Effector memory CD8-positive, alpha-beta T cell (primary cell): ENCODE data around the gene HP1BP3.

Source experiments
- ATAC-seq: fragments of 150-1000 bp; cut with Tn5 transposase; replicated peaks from 2 replicates; pipeline ENCODE4 v1.10.0; 2021; ENCODE audit warnings: mild to moderate bottlenecking, moderate library complexity
- DNase-seq, 3 experiments: peaks; one replicate each; pipeline ENCODE4 v3.0.0; 2021
- H3K27ac Mint-ChIP-seq, 2 donors: one replicate each; pipeline ENCODE4 v1.8.0; 2022; ENCODE audit warnings: mild to moderate bottlenecking in 2 of 2, mixed read lengths in 2 of 2, moderate library complexity in 2 of 2
- H3K27me3 Mint-ChIP-seq, 2 donors: one replicate each; pipeline ENCODE4 v1.8.0; 2022; ENCODE audit warnings: mixed read lengths in 2 of 2
- H3K36me3 Mint-ChIP-seq: one replicate; pipeline ENCODE4 v1.8.0; 2022; ENCODE audit warnings: mild to moderate bottlenecking, moderate library complexity, mixed read lengths; ENCODE audit not compliant: insufficient read depth
- H3K4me1 Mint-ChIP-seq, 2 donors: one replicate each; pipeline ENCODE4 v1.8.0; 2022; ENCODE audit warnings: low read depth in 2 of 2, mixed read lengths in 2 of 2
- H3K4me3 Mint-ChIP-seq, 2 donors: one replicate each; pipeline ENCODE4 v1.8.0; 2022; ENCODE audit warnings: mild to moderate bottlenecking in 2 of 2, mixed read lengths in 2 of 2, moderate library complexity in 2 of 2
- H3K9me3 Mint-ChIP-seq, 2 donors: one replicate each; pipeline ENCODE4 v1.8.0; 2022; ENCODE audit warnings: mixed read lengths in 2 of 2

The HP1BP3 gene

GRCh38 chr1:20708891-20709290 is 78.2 kb downstream of the HP1BP3 start:
- ATAC-seq = no peak
- H3K27ac Mint-ChIP-seq = no peak overlapping the region
- peaks cover 3% of the 10 kb centered on the region for H3K36me3 Mint-ChIP-seq
- DNase-seq = no peak
- H3K4me3 Mint-ChIP-seq = no peak overlapping the region
- H3K9me3 Mint-ChIP-seq = no peaks in the 10 kb centered on the region
- H3K4me1 Mint-ChIP-seq = peaks cover 0 to 2% of the 10 kb centered on the region in 2 donors
- H3K27me3 Mint-ChIP-seq = peaks cover 0 to 29% of the 10 kb centered on the region in 2 donors

DNA sequence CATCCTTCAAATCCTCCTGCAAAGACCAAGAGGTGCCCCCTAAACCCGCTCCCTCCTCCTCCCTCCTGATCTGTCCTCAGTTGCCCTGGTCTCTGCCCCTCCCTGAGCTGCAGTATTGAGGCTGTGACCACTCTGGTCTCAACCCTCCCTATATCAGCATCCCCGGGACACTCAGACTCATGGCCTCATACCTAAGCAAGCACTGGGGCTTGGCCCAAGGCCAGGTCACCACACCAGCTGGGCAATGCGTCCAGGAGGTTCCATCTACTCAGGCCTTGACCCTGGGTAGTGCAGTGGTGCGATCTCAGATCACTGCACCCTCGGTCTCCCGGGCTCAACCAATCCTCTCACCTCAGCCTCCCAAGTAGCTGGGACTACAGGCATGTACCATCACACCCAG is 79.0 kb downstream of the HP1BP3 start:
- peaks cover 3% of the 10 kb centered on the region for H3K36me3 Mint-ChIP-seq
- DNase-seq = no peak
- ATAC-seq = no peak
- H3K27ac Mint-ChIP-seq = no peak overlapping the region
- H3K4me1 Mint-ChIP-seq = peaks cover 0 to 2% of the 10 kb centered on the region in 2 donors
- H3K4me3 Mint-ChIP-seq = no peak overlapping the region
- no peaks in the 10 kb centered on the region for H3K9me3 Mint-ChIP-seq
- peaks cover 0 to 29% of the 10 kb centered on the region in 2 donors for H3K27me3 Mint-ChIP-seq

- ATAC-seq (no peak), DNase-seq (no peak)
- Mint-ChIP-seq H3K27ac (no peak overlapping the region), H3K27me3 (peaks cover 0 to 29% of the 10 kb centered on the region in 2 donors), H3K36me3 (peaks cover 3% of the 10 kb centered on the region), H3K4me3 (no peak overlapping the region), H3K4me1 (peaks cover 0 to 2% of the 10 kb centered on the region in 2 donors), H3K9me3 (no peaks in the 10 kb centered on the region)
Observed at GRCh38 chr1:20706841-20707240, 80.3 kb downstream of the HP1BP3 start.

DNA sequence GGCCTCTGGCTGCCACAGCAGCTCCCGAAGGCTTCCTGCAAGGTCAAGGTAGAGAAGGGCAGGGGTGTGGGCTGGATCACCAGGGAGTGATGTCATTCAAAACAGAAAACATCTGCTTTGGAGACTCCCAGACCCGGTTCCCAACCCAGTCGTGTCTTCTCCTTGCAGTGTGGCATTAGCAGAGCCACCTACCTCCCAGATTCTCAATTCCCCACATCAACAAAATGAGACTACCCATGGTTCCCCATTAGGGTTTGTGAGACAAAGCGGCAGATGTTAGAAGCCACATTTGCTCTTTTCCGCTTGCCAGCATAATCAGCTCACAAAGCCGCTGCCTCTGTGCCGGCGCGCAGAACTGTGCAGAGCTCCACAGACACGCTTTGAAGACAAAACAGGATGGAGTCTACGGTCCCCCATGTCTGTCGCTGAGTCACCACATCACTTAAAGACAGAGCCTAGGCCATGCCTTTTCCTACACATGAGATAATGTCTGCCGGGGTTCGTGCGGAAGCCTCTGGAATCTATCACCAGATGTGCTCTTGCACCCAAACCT is 81.8 kb downstream of the HP1BP3 start:
- Mint-ChIP-seq H3K9me3 (no peaks in the 10 kb centered on the region), H3K4me3 (no peak overlapping the region), H3K27me3 (peaks cover 0 to 20% of the 10 kb centered on the region in 2 donors), H3K4me1 (no peaks in the 10 kb centered on the region), H3K27ac (no peak overlapping the region), H3K36me3 (peaks cover 3% of the 10 kb centered on the region)
- DNase-seq = no peak
- no peak for ATAC-seq

GRCh38 chr1:20704390-20705202 is 82.5 kb downstream of the HP1BP3 start:
- ATAC-seq (no peak), DNase-seq (no peak)
- Mint-ChIP-seq H3K4me3 (no peak overlapping the region), H3K27ac (no peak overlapping the region), H3K9me3 (no peaks in the 10 kb centered on the region), H3K4me1 (no peaks in the 10 kb centered on the region), H3K36me3 (peaks cover 3% of the 10 kb centered on the region), H3K27me3 (peaks cover 0 to 14% of the 10 kb centered on the region in 2 donors)

DNA sequence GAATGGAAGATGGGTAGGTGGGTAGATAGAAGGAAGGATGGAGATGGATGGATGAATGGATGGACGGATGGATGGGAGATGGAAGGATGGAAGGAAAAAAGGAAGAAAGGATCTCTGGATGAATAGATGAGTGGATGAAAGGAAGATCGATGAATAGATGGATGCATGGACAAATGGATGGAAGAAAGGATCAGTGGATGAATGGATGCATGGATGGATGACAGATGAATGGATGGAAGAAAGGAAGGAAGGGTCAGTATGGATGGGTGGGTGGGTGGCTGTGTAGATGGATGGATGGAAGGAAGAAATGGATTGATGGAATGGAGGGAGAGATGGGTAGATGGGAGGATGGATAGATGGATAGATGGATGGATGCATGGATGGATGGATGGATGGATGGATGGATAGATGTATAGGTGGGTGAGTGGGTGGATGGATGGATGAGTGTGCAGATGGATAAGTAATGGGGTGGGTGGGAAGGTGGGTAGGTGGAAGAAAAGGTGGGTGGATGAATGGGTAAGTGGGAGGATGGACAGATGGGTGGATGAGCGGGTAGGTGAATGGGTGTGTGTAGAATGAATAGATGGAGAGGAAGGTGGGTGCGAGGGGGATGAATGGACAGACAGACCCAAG is 83.9 kb downstream of the HP1BP3 start:
- H3K27me3 Mint-ChIP-seq = peaks cover 0 to 3% of the 10 kb centered on the region in 2 donors
- DNase-seq (no peak), ATAC-seq (no peak)
- H3K4me1 Mint-ChIP-seq = no peaks in the 10 kb centered on the region
- H3K27ac Mint-ChIP-seq = no peak overlapping the region
- H3K4me3 Mint-ChIP-seq = no peak overlapping the region
- peaks cover 3% of the 10 kb centered on the region for H3K36me3 Mint-ChIP-seq
- H3K9me3 Mint-ChIP-seq = no peaks in the 10 kb centered on the region

DNA sequence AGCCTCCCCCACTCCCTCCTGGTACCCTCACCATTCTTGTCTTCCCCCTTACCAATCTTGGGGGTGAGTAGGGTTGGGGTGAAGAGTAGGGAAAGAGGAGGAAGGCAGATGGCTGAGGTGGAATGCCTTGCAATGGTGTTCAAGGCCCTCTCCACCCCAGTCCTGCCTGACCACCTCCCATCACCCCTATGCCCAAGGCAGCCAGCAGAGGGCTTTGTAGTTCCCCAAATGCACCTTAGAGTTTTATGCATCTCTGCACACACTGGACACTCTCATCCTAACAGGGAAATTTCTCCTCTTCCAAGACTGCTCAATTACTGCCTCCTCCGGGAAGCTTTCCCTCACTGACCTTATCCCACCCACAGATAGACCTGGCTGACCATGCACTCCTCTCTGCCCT is 84.7 kb downstream of the HP1BP3 start:
- Mint-ChIP-seq H3K27ac (no peak overlapping the region), H3K4me1 (no peaks in the 10 kb centered on the region), H3K36me3 (peaks cover under 1% of the 10 kb centered on the region), H3K27me3 (no peaks in the 10 kb centered on the region), H3K9me3 (no peaks in the 10 kb centered on the region), H3K4me3 (no peak overlapping the region)
- DNase-seq (no peak), ATAC-seq (no peak)

GRCh38 chr1:20701847-20702246 is 85.3 kb downstream of the HP1BP3 start:
- DNase-seq = no peak
- peaks cover 2% of the 10 kb centered on the region in 2 donors for H3K4me1 Mint-ChIP-seq
- H3K27me3 Mint-ChIP-seq = no peaks in the 10 kb centered on the region
- no peak overlapping the region for H3K4me3 Mint-ChIP-seq
- no peak overlapping the region for H3K27ac Mint-ChIP-seq
- H3K36me3 Mint-ChIP-seq = peaks cover 6% of the 10 kb centered on the region
- no peaks in the 10 kb centered on the region for H3K9me3 Mint-ChIP-seq
- no peak for ATAC-seq

DNA sequence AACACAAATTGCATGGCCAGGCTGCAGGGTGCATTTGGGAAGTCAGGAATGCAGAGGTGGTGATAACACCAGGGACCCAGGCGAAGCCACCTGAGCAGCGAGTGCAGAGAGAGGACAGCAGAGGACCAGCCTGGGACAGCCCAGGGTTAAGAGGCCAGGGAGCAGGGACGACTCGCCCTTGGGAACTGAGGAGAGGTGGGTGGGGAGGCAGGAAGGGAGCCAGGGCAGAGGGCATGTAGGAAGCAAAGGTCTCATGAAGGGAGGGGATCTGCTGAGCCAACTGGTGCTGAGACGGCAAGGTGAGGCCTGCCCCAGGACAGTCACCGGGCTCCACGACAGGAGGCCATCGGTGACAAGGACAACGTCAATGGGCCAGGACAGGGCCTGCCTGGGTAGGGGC is 85.7 kb downstream of the HP1BP3 start:
- Mint-ChIP-seq H3K27me3 (no peaks in the 10 kb centered on the region), H3K36me3 (peaks cover 9% of the 10 kb centered on the region), H3K4me1 (peaks cover 5% of the 10 kb centered on the region in 2 donors), H3K27ac (no peak overlapping the region), H3K4me3 (no peak overlapping the region), H3K9me3 (no peaks in the 10 kb centered on the region)
- DNase-seq = no peak
- ATAC-seq = no peak

DNA sequence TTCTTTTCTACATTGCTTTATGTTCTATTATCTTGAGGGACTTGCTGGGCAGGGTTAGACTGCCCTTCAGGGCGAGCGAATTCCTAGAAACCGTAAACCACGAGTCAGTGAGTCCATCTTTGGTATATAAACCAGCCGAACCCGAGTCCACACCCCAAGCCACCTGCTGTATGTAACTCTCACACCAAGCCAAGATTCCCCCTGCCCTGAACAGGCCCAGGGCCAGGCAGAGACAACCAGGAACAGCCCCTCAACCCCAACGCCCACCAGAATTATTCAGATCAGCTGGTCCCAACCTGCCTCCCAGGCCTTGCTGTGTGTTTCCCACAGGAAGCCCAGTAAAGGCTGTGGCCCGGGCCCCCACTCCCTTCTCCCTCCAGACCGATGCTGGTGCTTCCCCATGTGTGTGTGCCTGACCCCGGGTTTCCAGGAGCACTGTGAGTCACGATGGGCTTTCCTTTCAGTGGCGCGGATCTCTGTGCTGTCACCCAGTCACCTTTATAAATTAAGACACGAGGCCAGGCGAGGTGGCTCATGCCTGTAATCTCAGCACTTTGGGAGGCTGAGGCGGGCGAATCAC is 86.4 kb downstream of the HP1BP3 start:
- Mint-ChIP-seq H3K4me3 (no peak overlapping the region), H3K9me3 (no peaks in the 10 kb centered on the region), H3K4me1 (peaks cover 9 to 11% of the 10 kb centered on the region in 2 donors), H3K27ac (no peak overlapping the region), H3K36me3 (peaks cover 12% of the 10 kb centered on the region), H3K27me3 (no peaks in the 10 kb centered on the region)
- no peak for DNase-seq
- no peak for ATAC-seq

DNA sequence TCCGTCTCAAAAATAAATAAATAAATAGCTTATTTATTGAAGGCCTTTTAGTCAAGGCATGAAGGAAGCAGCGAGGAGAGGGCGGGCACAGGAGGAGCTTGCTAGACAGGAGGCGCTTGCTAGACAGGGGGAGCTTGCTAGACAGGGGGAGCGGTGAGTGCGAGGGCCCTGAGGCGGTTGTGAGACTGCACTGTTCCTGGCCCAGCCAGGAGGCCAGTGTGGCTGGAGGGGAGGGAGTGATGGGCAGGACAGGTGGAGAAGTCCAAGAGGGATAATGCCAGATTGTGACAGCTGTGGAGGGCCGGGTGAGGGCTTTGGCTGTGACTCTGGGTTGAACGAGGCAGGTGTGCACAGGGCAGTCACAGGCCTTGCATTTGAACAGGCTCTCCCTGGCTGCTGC is 87.5 kb downstream of the HP1BP3 start:
- ATAC-seq = no peak
- H3K27me3 Mint-ChIP-seq = no peaks in the 10 kb centered on the region
- peaks cover 9 to 11% of the 10 kb centered on the region in 2 donors for H3K4me1 Mint-ChIP-seq
- H3K4me3 Mint-ChIP-seq = no peak overlapping the region
- DNase-seq = no peak
- peak overlapping the region in 1 of 2 donors; percentile 70 for H3K27ac Mint-ChIP-seq
- H3K9me3 Mint-ChIP-seq = no peaks in the 10 kb centered on the region
- H3K36me3 Mint-ChIP-seq = peaks cover 12% of the 10 kb centered on the region

DNA sequence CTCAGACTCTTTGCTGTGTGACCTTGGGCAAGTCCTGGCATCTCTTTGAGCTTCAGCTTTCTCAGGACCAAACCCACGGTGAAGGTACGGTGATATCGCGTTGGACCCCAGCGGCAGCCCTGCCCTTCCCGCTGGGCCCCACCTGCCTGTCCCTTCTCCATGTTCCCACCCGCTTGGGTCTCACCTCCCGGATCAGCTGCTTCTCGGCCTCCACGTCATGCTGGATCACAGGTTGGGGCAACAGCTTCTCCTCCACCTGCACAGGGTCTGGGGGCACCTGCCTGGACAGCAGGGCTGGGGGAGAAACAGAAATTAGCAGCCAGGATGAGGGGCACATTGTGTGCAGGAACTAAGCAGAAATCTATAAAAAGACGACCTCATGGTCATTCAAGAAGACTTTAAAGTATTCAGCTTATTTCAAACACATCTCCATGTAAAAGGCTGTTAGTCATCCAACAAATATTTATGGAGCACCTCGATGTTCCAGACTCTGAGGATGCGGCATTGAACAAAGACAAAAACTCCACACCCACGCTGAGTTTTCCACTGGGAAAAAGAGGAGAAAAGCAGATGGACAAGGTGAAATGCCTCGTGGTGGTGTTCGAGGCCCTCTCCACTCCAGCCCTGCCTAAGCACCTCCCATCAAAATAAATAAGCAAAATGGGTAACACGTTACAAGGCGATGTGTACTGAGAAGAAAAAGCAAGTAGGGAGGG is 88.8 kb downstream of the HP1BP3 start:
- H3K36me3 Mint-ChIP-seq = peaks cover 12% of the 10 kb centered on the region
- peaks cover 9 to 11% of the 10 kb centered on the region in 2 donors for H3K4me1 Mint-ChIP-seq
- DNase-seq = no peak
- no peak overlapping the region for H3K27ac Mint-ChIP-seq
- H3K27me3 Mint-ChIP-seq = no peaks in the 10 kb centered on the region
- H3K4me3 Mint-ChIP-seq = no peak overlapping the region
- H3K9me3 Mint-ChIP-seq = no peaks in the 10 kb centered on the region
- ATAC-seq = no peak

DNA sequence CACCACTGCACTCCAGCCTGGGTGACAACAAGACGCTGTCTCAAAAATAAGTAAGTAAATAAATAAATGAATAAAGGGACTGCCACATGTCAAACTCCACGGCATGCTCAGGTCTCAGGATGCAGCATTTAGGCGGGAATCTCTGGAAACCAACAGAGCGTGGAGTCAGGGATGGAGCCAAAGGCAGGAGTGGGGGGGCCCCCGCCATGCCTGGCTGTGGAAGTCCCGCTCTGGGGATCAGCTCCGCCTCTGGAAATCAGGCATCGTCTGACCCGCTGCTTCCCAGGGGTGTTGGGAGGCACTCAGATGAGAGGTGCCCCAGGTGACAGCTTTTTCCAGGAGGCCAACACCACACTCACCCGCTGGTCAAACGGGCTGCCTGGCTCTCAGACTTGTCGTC is 89.5 kb downstream of the HP1BP3 start:
- ATAC-seq (no peak), DNase-seq (no peak)
- H3K9me3 Mint-ChIP-seq = no peaks in the 10 kb centered on the region
- peak overlapping the region in 1 of 2 donors; percentile 91 for H3K4me3 Mint-ChIP-seq
- no peak overlapping the region for H3K27ac Mint-ChIP-seq
- H3K36me3 Mint-ChIP-seq = peaks cover 12% of the 10 kb centered on the region
- peaks cover 9 to 11% of the 10 kb centered on the region in 2 donors for H3K4me1 Mint-ChIP-seq
- H3K27me3 Mint-ChIP-seq = no peaks in the 10 kb centered on the region
